Measurements from ENCODE around the gene ZNF827. TPM values are rescaled to one million over a fixed set of nuclear protein-coding genes. Genes with fewer than 3 reads are reported as not detected.

Gene ZNF827
- total RNA-seq, 1 donor from 2014 or later = 11.2 TPM

GRCh38 chr4:145907390-145907789, 31.2 kb downstream of the ZNF827 start:
- Histone ChIP-seq H3K36me3 (no peaks in the 10 kb centered on the region), H3K27me3 (no peaks in the 10 kb centered on the region), H3K27ac (no peak overlapping the region), H3K4me3 (no peak overlapping the region), H3K9me3 (no peaks in the 10 kb centered on the region), H3K4me1 (peaks cover 16% of the 10 kb centered on the region)
- TF ChIP-seq CTCF (IDR thresholded peaks at IDR 0.05) = no peak
- DNase-seq (no peak), ATAC-seq (no peak)
- intact Hi-C loops (cut with DNase I) = no loop called here

GRCh38 chr4:145904413-145905177, 34.0 kb downstream of the ZNF827 start:
- H3K4me3 ChIP-seq = no peak overlapping the region
- no peak for TF ChIP-seq CTCF (IDR thresholded peaks at IDR 0.05)
- no peaks in the 10 kb centered on the region for H3K9me3 ChIP-seq
- peaks cover 16% of the 10 kb centered on the region for H3K4me1 ChIP-seq
- ATAC-seq (peak; percentile 11), DNase-seq (no peak)
- H3K36me3 ChIP-seq = peaks cover 5% of the 10 kb centered on the region
- intact Hi-C loops (cut with DNase I) = no loop called here
- H3K27me3 ChIP-seq = no peaks in the 10 kb centered on the region
- no peak overlapping the region for H3K27ac ChIP-seq

- ATAC-seq = no peak
- Histone ChIP-seq H3K4me1 (peaks cover 9% of the 10 kb centered on the region), H3K36me3 (peaks cover 5% of the 10 kb centered on the region), H3K4me3 (no peak overlapping the region), H3K27ac (no peak overlapping the region), H3K27me3 (no peaks in the 10 kb centered on the region), H3K9me3 (no peaks in the 10 kb centered on the region)
- intact Hi-C loops (cut with DNase I) = no loop called here
- DNase-seq = no peak
- no peak for TF ChIP-seq CTCF (IDR thresholded peaks at IDR 0.05)
These were observed 36.1 kb downstream of the ZNF827 start for GRCh38 chr4:145902522-145902921.

GRCh38 chr4:145899886-145900460, 38.6 kb downstream of the ZNF827 start:
- no peak for TF ChIP-seq CTCF (IDR thresholded peaks at IDR 0.05)
- DNase-seq (no peak), ATAC-seq (no peak)
- no peaks in the 10 kb centered on the region for H3K4me1 ChIP-seq
- peaks cover 5% of the 10 kb centered on the region for H3K36me3 ChIP-seq
- H3K27me3 ChIP-seq = no peaks in the 10 kb centered on the region
- no peak overlapping the region for H3K4me3 ChIP-seq
- no peak overlapping the region for H3K27ac ChIP-seq
- intact Hi-C loops (cut with DNase I) = no loop called here
- no peaks in the 10 kb centered on the region for H3K9me3 ChIP-seq

GRCh38 chr4:145898926-145899531, 39.6 kb downstream of the ZNF827 start:
- H3K4me1 ChIP-seq = no peaks in the 10 kb centered on the region

More at GRCh38 chr4:145898926-145899531, 39.6 kb downstream of the ZNF827 start:
- no peak for ATAC-seq
- Histone ChIP-seq H3K36me3 (peaks cover 5% of the 10 kb centered on the region), H3K4me3 (no peak overlapping the region), H3K9me3 (no peaks in the 10 kb centered on the region), H3K27me3 (no peaks in the 10 kb centered on the region), H3K27ac (no peak overlapping the region)
- intact Hi-C loops (cut with DNase I) = no loop called here
- no peak for DNase-seq
- no peak for TF ChIP-seq CTCF (IDR thresholded peaks at IDR 0.05)
